Endothelial cell of umbilical vein (primary cell): ENCODE data around the gene STOM. TPM values are rescaled to one million over a fixed set of nuclear protein-coding genes. Genes with fewer than 3 reads are reported as not detected.

Source experiments
- BruUV-seq: library from RNA; stranded (reverse); fragments of 400-500 nt; replicated peaks from 2 replicates; lab custom pipeline; 2021; lab: Mats Ljungman, UMichigan
- CTCF ChIA-PET: fragments of 300-600, 350-600 bp; sonication (Branson Sonifier 250); formaldehyde crosslinking; loops from one replicate; lab custom pipeline; 2021; ENCODE audit warnings: antibody characterized with exemption, inconsistent platforms; lab: Charles Lee
- POLR2A ChIA-PET: fragments of 300-600, 350-600 bp; sonication (Branson Sonifier 250); formaldehyde crosslinking; loops from one replicate; lab custom pipeline; 2021; ENCODE audit warnings: antibody characterized with exemption, inconsistent platforms; lab: Charles Lee
- DNase-seq: peaks from one replicate; pipeline ENCODE4 v3.0.0-alpha.2; 2011; ENCODE audit warnings: low read depth, low spot score
- FAIRE-seq: peaks from 2 replicates; lab custom pipeline; 2011; peaks lifted over from hg19 to GRCh38; lab: Jason Lieb, UNC
- H2AFZ ChIP-seq: 2 replicates; pipeline ENCODE4 v1.6.0; 2012; ENCODE audit warnings: low read depth, low read length, control low read depth, inconsistent platforms
- H3K27ac ChIP-seq: 2 replicates; pipeline ENCODE4 v1.5.1; 2011; ENCODE audit warnings: low read depth, mild to moderate bottlenecking, control low read depth, low read length, moderate library complexity; ENCODE audit not compliant: insufficient read depth
- H3K27me3 ChIP-seq, 2 experiments: 2 replicates each; pipeline versions ENCODE4 v1.6.0 to v1.6.1; 2011; ENCODE audit warnings: low read length in 2 of 2, mixed read lengths in 1 of 2; ENCODE audit not compliant: control insufficient read depth in 2 of 2, insufficient read depth in 2 of 2
- H3K36me3 ChIP-seq, 2 experiments: 2 replicates in 1 of 2; 3 replicates in 1 of 2; pipeline ENCODE4 v1.5.1; 2011; ENCODE audit warnings: low read length in 2 of 2, mild to moderate bottlenecking in 1 of 2, moderate library complexity in 1 of 2; ENCODE audit not compliant: control insufficient read depth in 2 of 2, insufficient read depth in 2 of 2; ENCODE audit errors: extremely low read depth in 1 of 2
- H3K4me1 ChIP-seq: 3 replicates; pipeline ENCODE4 v1.5.1; 2011; ENCODE audit warnings: mild to moderate bottlenecking, low read length; ENCODE audit not compliant: control insufficient read depth, insufficient read depth; ENCODE audit errors: extremely low read depth
- H3K4me2 ChIP-seq: 2 replicates; pipeline ENCODE4 v1.6.1; 2011; ENCODE audit warnings: low read length, control low read depth, mixed read lengths; ENCODE audit not compliant: insufficient read depth
- H3K4me3 ChIP-seq, 3 experiments: fragments of 200-600 bp in 1 of 3; sonication (generic), shearing (Covaris generic) in 1 of 3; replicated peaks in 1 of 3; 2 replicates each; pipeline ENCODE4 v1.5.1; 2011 to 2016; ENCODE audit warnings: control low read depth in 3 of 3, low read length in 3 of 3, mild to moderate bottlenecking in 2 of 3, inconsistent platforms in 1 of 3, low read depth in 1 of 3, moderate library complexity in 1 of 3; ENCODE audit not compliant: insufficient read depth in 1 of 3
- H3K79me2 ChIP-seq: 2 replicates; pipeline ENCODE4 v1.6.0; 2012; ENCODE audit warnings: low read length, inconsistent platforms; ENCODE audit not compliant: control insufficient read depth, insufficient read depth
- H3K9ac ChIP-seq: replicated peaks from 2 replicates; pipeline ENCODE3; 2011; ENCODE audit warnings: low read length, control low read depth; ENCODE audit not compliant: insufficient read depth; ENCODE audit errors: extremely low read depth
- H3K9me1 ChIP-seq: replicated peaks from 3 replicates; pipeline ENCODE4 v1.6.0; 2011; ENCODE audit warnings: mild to moderate bottlenecking, low read length; ENCODE audit not compliant: control insufficient read depth, insufficient read depth; ENCODE audit errors: extremely low read depth
- H3K9me3 ChIP-seq: replicated peaks from 2 replicates; pipeline ENCODE4 v1.5.1; 2012; ENCODE audit warnings: low read length, inconsistent platforms; ENCODE audit not compliant: control insufficient read depth, insufficient read depth
- H4K20me1 ChIP-seq: replicated peaks from 2 replicates; pipeline ENCODE3; 2011; ENCODE audit warnings: mild to moderate bottlenecking, low read length; ENCODE audit not compliant: control insufficient read depth, insufficient read depth; ENCODE audit errors: extremely low read depth
- CTCF ChIP-seq, 2 donors: IDR thresholded peaks; 1 replicate in 1 of 2; 2 replicates in 1 of 2; pipeline ENCODE4 v1.5.1; 2011; ENCODE audit warnings: low read length in 2 of 2, mild to moderate bottlenecking in 2 of 2, moderate library complexity in 2 of 2, control low read depth in 1 of 2, inconsistent platforms in 1 of 2, low read depth in 1 of 2; ENCODE audit not compliant: insufficient read depth in 1 of 2; ENCODE audit errors: extremely low read depth in 1 of 2
- EZH2 ChIP-seq: IDR thresholded peaks from 2 replicates; pipeline ENCODE4 v1.6.1; 2012; ENCODE audit warnings: borderline replicate concordance, low read depth, mild to moderate bottlenecking, moderate library complexity, low read length, inconsistent platforms; ENCODE audit not compliant: severe bottlenecking
- FOS ChIP-seq: IDR thresholded peaks from 2 replicates; pipeline ENCODE4 v1.6.1; 2011; ENCODE audit warnings: mild to moderate bottlenecking, low read length, moderate library complexity, borderline replicate concordance; ENCODE audit not compliant: insufficient read depth
- GATA2 ChIP-seq: IDR thresholded peaks from 2 replicates; pipeline ENCODE4 v1.7.0; 2011; ENCODE audit warnings: low read depth, mild to moderate bottlenecking, moderate library complexity, mixed read lengths, low read length; ENCODE audit not compliant: insufficient read length, insufficient read depth
- JUN ChIP-seq: IDR thresholded peaks from 2 replicates; pipeline ENCODE4 v1.6.1; 2011; ENCODE audit warnings: borderline replicate concordance, low read depth; ENCODE audit not compliant: insufficient read length, insufficient read depth
- MAX ChIP-seq: IDR thresholded peaks from 2 replicates; pipeline ENCODE4 v1.6.1; 2011; ENCODE audit not compliant: insufficient read depth, insufficient read length
- MYC ChIP-seq: IDR thresholded peaks from one replicate; pipeline ENCODE4 v1.6.1; 2011; ENCODE audit warnings: mild to moderate bottlenecking, low read depth, low read length
- POLR2A ChIP-seq: IDR thresholded peaks from 2 replicates; pipeline ENCODE4 v1.6.1; 2012; ENCODE audit warnings: low read depth, mild to moderate bottlenecking, control low read depth, low read length
- POLR2AphosphoS5 ChIP-seq: IDR thresholded peaks from 2 replicates; pipeline ENCODE4 v1.6.1; 2012; ENCODE audit warnings: low read depth, mild to moderate bottlenecking, control low read depth, low read length, moderate library complexity; ENCODE audit not compliant: insufficient read depth
- dilution Hi-C: fragments of 300-500 bp; cut with MboI; formaldehyde crosslinking; loops from one replicate; pipeline ENCODE4 v1.15.0; 2019; ENCODE audit warnings: low sequenced_read_pairs; ENCODE audit not compliant: extremely low pct_ligation_motif_present
- intact Hi-C: fragments of 100-400 bp; cut with micrococcal nuclease; formaldehyde crosslinking; loops from one replicate; pipeline ENCODE4 v1.10.0; 2022
- polyA plus RNA-seq, 4 experiments: library from polyadenylated mRNA; depleted of rRNA in 3 of 4; stranded (reverse) in 3 of 4; unstranded in 1 of 4; fragments of >200 nt; gene quantifications; 2 replicates each; pipeline versions ENCODE4 v1.2.1 to v1.2.3, GENCODE V29; 2011 to 2012; ENCODE audit warnings: missing spikeins in 1 of 4
- total RNA-seq: library from RNA; stranded (reverse); gene quantifications from 2 replicates; pipeline ENCODE4 v1.2.3, GENCODE V29; 2021

STOM gene
- total and polyA plus RNA-seq, 2 donors (not counting 3 experiments of a cell fraction or from before 2014, with no cell fraction given): 153 to 170 TPM

- DNase-seq: no peak
- intact Hi-C loops: no loop called here
- Histone ChIP-seq H3K79me2 (no peaks in the 10 kb centered on the region), H2AFZ (no peak overlapping the region), H3K27ac (no peak overlapping the region), H3K9me3 (no peaks in the 10 kb centered on the region), H3K36me3 (peaks cover 2 to 12% of the 10 kb centered on the region in 2 experiments), H3K4me3 (no peak overlapping the region), H3K4me1 (peaks cover 28% of the 10 kb centered on the region), H3K27me3 (no peaks in the 10 kb centered on the region), H3K9me1 (no peaks in the 10 kb centered on the region), H4K20me1 (no peaks in the 10 kb centered on the region), H3K4me2 (no peak overlapping the region), H3K9ac (no peak overlapping the region)
- no TSS peak for BruUV-seq
- FAIRE-seq: no peak
- dilution Hi-C loops: no loop called here
- ChIA-PET POLR2A (no interaction called here), CTCF (interaction anchor here (1.3 to 1.6 kb wide), 2 partner anchors 45 to 53 kb away, joined by 3 to 4 read pairs; no protein-coding TSS in a partner anchor)
- no peak for TF ChIP-seq GATA2
- TF ChIP-seq POLR2AphosphoS5: no peak
- no peak for TF ChIP-seq MAX
- no peak for TF ChIP-seq JUN
- no peak for TF ChIP-seq CTCF (IDR thresholded peaks at IDR 0.05; ENCODE audit: extremely low read depth in 1 of 2, insufficient read depth in 1 of 2, low read depth in 1 of 2, low read length in 2 of 2)
- no peak for TF ChIP-seq FOS
- no peak for TF ChIP-seq EZH2
- no peak for TF ChIP-seq POLR2A
- TF ChIP-seq MYC: no peak
These were observed 46.5 kb downstream of the STOM start for GRCh38 chr9:121323449-121324151.
